Subcutaneous abdominal adipose tissue (tissue), 5 donors: ENCODE results near the gene STRC.
"Not testable (repeated sequence)": the region's sequence is repeated elsewhere in the genome, so short reads cannot be mapped to it uniquely, and the experiment has no call there.

ENCODE experiments used
- H3K27ac ChIP-seq: one replicate; pipeline ENCODE4 v1.7.0; 2013; ENCODE audit warnings: low read depth, mild to moderate bottlenecking, inconsistent platforms, low read length, moderate library complexity
- H3K27me3 ChIP-seq, 5 donors: one replicate each; pipeline ENCODE4 v1.7.0; 2013; ENCODE audit warnings: low read length in 5 of 5, inconsistent platforms in 1 of 5; ENCODE audit not compliant: control insufficient read depth in 5 of 5, insufficient read depth in 4 of 5
- H3K36me3 ChIP-seq, 5 donors: one replicate each; pipeline ENCODE4 v1.7.0; 2013; ENCODE audit warnings: low read length in 5 of 5; ENCODE audit not compliant: control insufficient read depth in 5 of 5, insufficient read depth in 5 of 5
- H3K4me1 ChIP-seq, 5 donors: one replicate each; pipeline ENCODE4 v1.7.0; 2013; ENCODE audit warnings: low read length in 5 of 5, mild to moderate bottlenecking in 3 of 5, moderate library complexity in 1 of 5; ENCODE audit not compliant: control insufficient read depth in 5 of 5, insufficient read depth in 5 of 5
- H3K4me3 ChIP-seq, 5 donors: one replicate each; pipeline ENCODE4 v1.7.0; 2013; ENCODE audit warnings: low read length in 5 of 5, low read depth in 1 of 5
- H3K9ac ChIP-seq, 5 donors: one replicate each; pipeline ENCODE4 v1.7.0; 2013; ENCODE audit warnings: low read length in 5 of 5, mild to moderate bottlenecking in 4 of 5, moderate library complexity in 3 of 5
- H3K9me3 ChIP-seq, 5 donors: one replicate each; pipeline ENCODE4 v1.7.0; 2013; ENCODE audit warnings: low read length in 5 of 5; ENCODE audit not compliant: control insufficient read depth in 5 of 5
- donor health status: healthy.
- donor health status: healthy.
- donor health status: healthy.
- donor health status: healthy.
- donor health status: healthy.

The STRC gene

DNA sequence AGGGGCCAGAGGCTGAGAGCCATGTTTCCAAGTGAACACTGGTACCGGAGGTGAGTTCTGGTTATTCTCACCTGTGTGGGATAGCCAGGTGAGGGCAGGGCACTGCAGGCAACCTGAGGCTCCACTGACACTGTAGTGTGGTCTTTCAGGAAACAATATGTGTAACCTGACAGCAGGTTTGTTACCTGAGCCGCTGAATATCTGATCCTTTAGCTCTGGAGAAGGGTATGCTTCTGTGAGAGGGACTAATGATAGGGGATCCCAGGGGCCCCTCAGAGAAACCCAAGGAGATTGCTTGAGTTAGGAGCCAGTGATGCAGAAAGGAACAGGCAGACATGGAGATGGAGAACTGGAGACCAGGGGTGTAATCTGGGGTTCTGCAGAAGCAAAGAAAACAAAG lies at the start of gene STRC:
Gene STRC (minus strand): TSS at position 101 of the 400 bp plus-strand sequence. CDS start 78 bp downstream, at position 23.
- not testable (repeated sequence) for H3K4me3 ChIP-seq, H3K36me3 ChIP-seq, H3K4me1 ChIP-seq, H3K9ac ChIP-seq, H3K27ac ChIP-seq, H3K27me3 ChIP-seq, H3K9me3 ChIP-seq

DNA sequence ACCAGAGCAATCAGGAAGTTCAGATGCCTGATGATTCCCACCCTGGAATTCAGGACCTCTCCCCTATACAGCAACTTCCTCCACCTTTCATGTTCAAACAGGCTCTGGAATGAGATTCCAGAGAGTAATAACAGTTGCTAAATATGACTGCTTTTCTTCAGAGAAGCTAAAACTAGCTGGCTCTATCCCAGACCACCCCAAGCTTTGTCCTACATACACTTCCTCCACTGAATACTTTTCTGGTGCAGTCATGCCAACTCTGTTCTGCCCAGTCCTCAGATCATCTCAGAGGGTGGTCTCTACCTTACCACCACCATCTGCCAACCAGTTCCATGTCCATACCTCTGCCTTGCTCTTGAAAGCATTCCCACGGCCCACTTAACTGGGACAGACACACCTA lies 47.6 kb upstream of the STRC start:
- H3K9me3 ChIP-seq, H3K27ac ChIP-seq, H3K36me3 ChIP-seq, H3K27me3 ChIP-seq, H3K9ac ChIP-seq, H3K4me3 ChIP-seq, H3K4me1 ChIP-seq: not testable (repeated sequence)

DNA sequence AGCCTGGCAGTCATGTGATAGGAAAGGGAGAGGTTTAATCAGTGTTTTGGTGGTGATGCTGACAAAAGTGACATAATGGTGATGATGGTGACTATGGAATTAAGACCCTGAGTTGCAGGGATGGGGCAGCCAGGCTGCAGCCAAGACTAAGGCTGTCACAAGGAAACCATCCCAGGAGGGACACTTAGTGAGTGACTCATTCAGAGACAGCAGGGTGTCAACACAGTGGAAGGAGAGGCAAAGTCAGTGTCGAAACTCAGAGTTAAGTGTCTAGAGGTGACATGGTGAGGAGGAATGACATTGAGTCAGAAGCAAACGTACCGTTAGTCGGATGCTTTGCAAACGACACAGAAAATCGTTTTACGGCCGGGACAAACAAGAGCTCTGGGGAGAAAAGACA lies 44.7 kb upstream of the STRC start:
- H3K9me3 ChIP-seq, H3K36me3 ChIP-seq, H3K27ac ChIP-seq, H3K4me3 ChIP-seq, H3K9ac ChIP-seq, H3K27me3 ChIP-seq, H3K4me1 ChIP-seq: not testable (repeated sequence)

DNA sequence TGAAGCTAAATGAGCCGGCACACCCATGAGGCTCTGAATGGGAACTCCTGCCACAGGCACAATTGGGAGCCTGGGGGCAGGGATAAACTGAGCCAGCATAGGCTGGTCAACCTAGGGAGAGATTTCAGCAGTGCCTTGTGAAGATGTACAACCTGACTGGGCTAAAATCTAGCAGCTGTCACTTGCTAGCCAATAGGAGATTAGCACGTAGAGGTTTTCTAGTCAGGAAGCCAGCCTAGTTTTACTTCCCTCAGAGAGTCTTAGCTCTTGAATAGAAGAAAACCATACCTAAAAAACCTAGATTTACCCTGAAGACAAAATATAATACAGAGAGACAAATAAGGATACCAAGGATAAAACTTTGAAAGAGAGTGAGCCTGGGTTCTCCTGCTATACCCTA lies 43.7 kb upstream of the STRC start:
- not testable (repeated sequence) for H3K27ac ChIP-seq, H3K27me3 ChIP-seq, H3K4me1 ChIP-seq, H3K9ac ChIP-seq, H3K36me3 ChIP-seq, H3K4me3 ChIP-seq, H3K9me3 ChIP-seq

DNA sequence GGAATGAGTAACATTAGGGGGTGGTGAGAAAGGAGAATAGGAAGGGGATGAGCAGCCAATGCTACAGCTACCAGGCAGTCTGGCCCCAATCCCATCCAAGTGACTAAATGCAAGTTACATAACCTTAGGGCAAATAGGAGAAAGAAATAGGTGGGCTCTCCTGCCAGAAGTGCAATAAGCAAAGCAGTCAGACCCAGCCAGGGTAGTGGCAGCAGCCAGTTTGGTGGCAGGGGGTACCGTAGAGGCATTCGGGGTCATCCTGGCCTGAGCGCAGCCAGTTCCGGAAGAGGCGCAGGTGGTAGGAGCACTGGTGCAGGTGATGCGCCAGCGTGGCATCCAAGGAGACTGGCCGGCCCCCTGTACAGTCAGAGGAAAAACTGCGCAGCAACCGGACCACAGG lies 41.1 kb upstream of the STRC start:
- H3K27ac ChIP-seq, H3K4me1 ChIP-seq, H3K36me3 ChIP-seq, H3K9me3 ChIP-seq, H3K4me3 ChIP-seq, H3K27me3 ChIP-seq, H3K9ac ChIP-seq: not testable (repeated sequence)

DNA sequence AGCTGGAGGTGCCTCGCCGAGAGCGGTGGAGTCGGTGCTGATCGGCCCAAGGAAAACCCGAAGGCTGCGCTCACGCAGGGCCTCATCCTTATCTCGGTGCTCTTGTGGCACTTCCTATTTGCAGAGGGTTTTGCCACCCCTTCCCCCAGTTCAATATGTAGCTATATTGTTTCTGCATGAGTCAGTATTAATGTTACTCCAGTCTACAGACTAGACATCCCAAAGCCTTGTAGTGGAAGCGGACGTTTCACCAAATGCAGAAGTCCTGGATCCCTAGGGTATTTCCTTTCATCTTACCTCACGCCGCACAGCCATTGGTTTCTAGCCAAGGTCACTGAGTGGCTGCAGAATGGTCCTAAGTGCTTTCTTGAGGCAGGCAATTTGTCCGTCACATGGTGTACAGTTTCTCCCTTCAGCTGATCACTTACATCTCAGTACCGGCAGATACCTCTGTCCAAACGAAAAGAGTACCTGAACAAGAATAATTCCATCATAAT lies 30.9 kb upstream of the STRC start:
- not testable (repeated sequence) for H3K36me3 ChIP-seq, H3K9ac ChIP-seq, H3K4me1 ChIP-seq, H3K27me3 ChIP-seq, H3K9me3 ChIP-seq, H3K27ac ChIP-seq, H3K4me3 ChIP-seq

DNA sequence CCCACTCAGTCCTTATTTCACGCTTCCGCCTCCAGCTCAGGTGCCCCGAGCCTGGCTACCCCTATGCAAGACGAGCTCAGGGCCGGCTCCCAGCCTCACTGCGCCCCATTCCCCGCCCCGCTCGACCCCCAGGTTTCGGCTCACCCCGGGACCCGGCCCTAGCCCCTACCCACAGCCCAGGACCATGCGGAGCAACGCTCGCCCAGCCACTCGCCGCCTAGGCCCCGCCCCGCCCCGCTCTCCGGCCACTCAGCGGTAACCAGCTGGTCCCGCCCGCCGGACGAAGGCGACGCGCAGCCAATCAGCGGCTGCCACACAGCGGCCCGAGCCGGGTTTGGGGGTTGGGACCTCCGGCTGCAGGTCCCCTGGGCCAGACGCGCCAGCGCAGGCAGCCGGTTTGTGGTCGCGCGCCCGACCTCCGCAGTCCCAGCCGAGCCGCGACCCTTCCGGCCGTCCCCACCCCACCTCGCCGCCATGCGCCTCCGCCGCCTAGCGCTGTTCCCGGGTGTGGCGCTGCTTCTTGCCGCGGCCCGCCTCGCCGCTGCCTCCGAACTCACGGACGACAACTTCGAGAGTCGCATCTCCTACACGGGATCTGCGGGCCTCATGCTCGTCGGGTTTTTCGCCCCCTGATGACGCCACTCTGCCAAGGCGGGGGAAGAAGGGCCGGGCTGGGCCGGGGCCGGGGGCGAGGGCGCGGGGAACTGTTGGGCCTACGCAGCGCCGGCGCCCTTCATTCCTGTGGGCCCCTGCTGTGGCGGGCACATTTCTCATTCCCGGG lies 30.2 kb upstream of the STRC start, which contains the start of gene CATSPER2:
Gene CATSPER2 (minus strand): TSS at position 196 of the 781 bp plus-strand sequence. CDS start 783 bp downstream, outside the sequence.
- no peaks in the 10 kb centered on the region for H3K36me3 ChIP-seq
- H3K27me3 ChIP-seq, result no peaks in the 10 kb centered on the region
- H3K9ac ChIP-seq, result no peak within 1 kb of the TSS
- no peaks in the 10 kb centered on the region for H3K9me3 ChIP-seq
- H3K27ac ChIP-seq, result no peak within 1 kb of the TSS
- no peak within 1 kb of the TSS for H3K4me3 ChIP-seq
- no peaks in the 10 kb centered on the region for H3K4me1 ChIP-seq

DNA sequence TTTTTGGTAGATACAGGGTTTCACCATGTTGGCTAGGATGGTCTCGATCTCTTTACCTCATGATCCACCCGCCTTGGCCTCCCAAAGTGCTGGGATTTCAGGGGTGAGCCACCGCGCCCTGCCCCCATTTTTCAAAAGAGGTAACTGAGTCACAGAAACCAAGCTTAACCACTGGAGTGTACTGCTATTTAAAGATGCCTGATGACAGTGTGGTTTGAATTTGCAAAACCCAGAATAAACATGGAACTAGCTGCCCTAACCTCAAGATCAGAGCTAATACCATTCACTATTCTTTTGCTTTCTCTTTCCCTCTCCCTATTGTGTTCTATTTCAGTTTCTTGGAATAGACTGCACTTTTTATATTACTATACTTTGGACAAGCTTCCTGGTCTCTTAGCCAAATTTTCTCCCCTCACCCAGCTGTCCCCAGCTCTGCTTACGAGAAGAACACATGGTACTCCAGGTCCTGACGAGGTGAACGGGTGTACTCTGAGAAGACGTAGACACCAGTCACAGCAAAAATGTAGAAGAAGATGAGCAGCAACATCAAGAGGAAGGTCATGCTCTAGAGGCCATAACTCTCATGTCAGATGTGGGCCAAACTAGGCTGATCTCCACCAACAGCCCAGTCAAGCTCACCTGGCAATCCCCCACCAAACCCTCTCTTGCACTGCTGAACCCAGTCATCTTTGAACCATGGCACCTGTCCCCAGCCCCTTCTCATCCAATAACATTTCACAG lies 20.0 kb upstream of the STRC start:
- not testable (repeated sequence) for H3K27ac ChIP-seq, H3K9ac ChIP-seq, H3K4me3 ChIP-seq, H3K36me3 ChIP-seq, H3K4me1 ChIP-seq, H3K27me3 ChIP-seq, H3K9me3 ChIP-seq

DNA sequence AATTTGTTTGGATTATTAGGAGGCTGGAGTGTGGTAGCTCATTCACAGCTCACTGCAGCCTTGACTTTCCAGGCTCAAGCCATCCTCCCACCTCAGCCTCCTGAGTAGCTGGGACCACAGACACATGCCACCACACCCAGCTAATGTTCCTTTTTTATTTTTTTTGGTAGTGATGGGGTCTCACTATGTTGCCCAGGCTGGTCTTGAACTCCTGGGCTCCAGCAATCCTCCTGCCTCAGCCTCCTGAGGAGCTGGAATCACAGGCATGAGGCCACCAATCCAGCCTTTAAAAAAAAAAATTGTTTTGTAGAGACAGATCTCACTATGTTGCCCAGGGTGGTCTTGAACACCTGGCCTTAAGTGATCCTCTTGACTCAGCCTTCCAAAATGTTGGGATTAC lies 8.3 kb upstream of the STRC start:
- not testable (repeated sequence) for H3K36me3 ChIP-seq, H3K9ac ChIP-seq, H3K4me3 ChIP-seq, H3K9me3 ChIP-seq, H3K27me3 ChIP-seq, H3K4me1 ChIP-seq, H3K27ac ChIP-seq

DNA sequence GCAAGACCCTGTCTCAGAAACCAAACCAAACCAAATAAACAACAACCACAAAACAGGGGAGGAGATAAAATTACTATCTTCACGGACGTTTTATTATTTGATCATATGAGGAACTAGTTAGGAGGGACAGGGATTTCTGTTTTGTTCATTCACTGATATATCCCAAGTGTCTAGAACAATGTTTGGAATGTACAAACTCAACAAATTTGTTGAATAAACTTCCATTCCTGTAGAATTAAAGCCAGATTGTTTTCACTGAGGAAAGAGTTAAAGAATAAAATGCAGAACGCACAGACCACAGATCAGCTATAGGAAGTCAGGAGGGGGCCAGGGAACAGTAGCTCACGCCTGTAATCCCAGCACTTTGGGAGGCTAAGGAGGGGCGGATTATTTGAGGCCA lies 6.5 kb upstream of the STRC start:
- no peak overlapping the region for H3K9ac ChIP-seq
- H3K27ac ChIP-seq, result no peak overlapping the region
- H3K36me3 ChIP-seq, result no peaks in the 10 kb centered on the region
- H3K4me3 ChIP-seq, result no peak overlapping the region
- H3K4me1 ChIP-seq, result no peaks in the 10 kb centered on the region
- H3K9me3 ChIP-seq, result no peaks in the 10 kb centered on the region
- H3K27me3 ChIP-seq, result no peaks in the 10 kb centered on the region
